OCI-LY3 (cell line): Measurements from ENCODE around the gene GRK3.

Experiments
- CTCF ChIP-seq: fragments of 200-600, 300-600 bp; sonication (generic); IDR thresholded peaks from 2 replicates; pipeline ENCODE4 v1.5.1; 2014; ENCODE audit warnings: antibody characterized with exemption, low read length, low read depth
- EZH2phosphoT487 ChIP-seq: fragments of 200-600 bp; shearing (Covaris generic); IDR thresholded peaks from 2 replicates; pipeline ENCODE4 v1.6.1; 2018; ENCODE audit warnings: antibody characterized with exemption, mixed run types, low read depth

- TF ChIP-seq CTCF (no peak), EZH2phosphoT487 (no peak)
Measured at GRCh38 chr22:25762147-25762546, 197.7 kb downstream of the GRK3 start.
